Lung microvascular endothelial cell (primary cell): Measurements from ENCODE around the gene SLCO3A1. TPM values are rescaled to one million over a fixed set of nuclear protein-coding genes. Genes with fewer than 3 reads are reported as not detected.
A peak's percentile ranks its signal among the peaks of the same experiment; 100 is the strongest.

Source experiments
- DNase-seq, 2 donors: peaks; one replicate each; pipeline versions ENCODE4 v3.0.0 to v3.0.0-alpha.2; 2010; ENCODE audit warnings: low read depth in 2 of 2
- total RNA-seq: library from RNA; depleted of rRNA; stranded (reverse); fragments of >200 nt; gene quantifications from 2 replicates; pipeline ENCODE4 v1.2.1, GENCODE V29; 2014

Gene SLCO3A1
- total RNA-seq, 1 donor from 2014 or later: 0.20 TPM

GRCh38 chr15:91860498-91860897 lies 7.0 kb downstream of the SLCO3A1 start:
- DNase-seq: no peak

GRCh38 chr15:91861223-91861622 lies 7.7 kb downstream of the SLCO3A1 start:
- DNase-seq: no peak

- DNase-seq: no peak
These were observed 9.5 kb downstream of the SLCO3A1 start for GRCh38 chr15:91862891-91863504.

GRCh38 chr15:91863621-91864255 lies 10.2 kb downstream of the SLCO3A1 start:
- no peak for DNase-seq

GRCh38 chr15:91864664-91865063 lies 11.2 kb downstream of the SLCO3A1 start:
- no peak for DNase-seq

- DNase-seq: no peak
These were observed 12.0 kb downstream of the SLCO3A1 start for GRCh38 chr15:91865486-91865885.

- DNase-seq: no peak
These were observed 12.4 kb downstream of the SLCO3A1 start for GRCh38 chr15:91865950-91866349.

GRCh38 chr15:91866371-91866905 lies 12.9 kb downstream of the SLCO3A1 start:
- DNase-seq: peak in 1 of 2 donors; percentile 15

- DNase-seq: no peak
These were observed 13.5 kb downstream of the SLCO3A1 start for GRCh38 chr15:91866971-91867372.

- DNase-seq: peak in 1 of 2 donors; percentile 73
These were observed 14.1 kb downstream of the SLCO3A1 start for GRCh38 chr15:91867581-91868026.

GRCh38 chr15:91870876-91871537 lies 17.5 kb downstream of the SLCO3A1 start:
- no peak for DNase-seq

GRCh38 chr15:91871837-91872236 lies 18.3 kb downstream of the SLCO3A1 start:
- DNase-seq: no peak

- no peak for DNase-seq
These were observed 19.0 kb downstream of the SLCO3A1 start for GRCh38 chr15:91872356-91873137.

- no peak for DNase-seq
These were observed 19.6 kb downstream of the SLCO3A1 start for GRCh38 chr15:91873138-91873536.

GRCh38 chr15:91874171-91874570 lies 20.7 kb downstream of the SLCO3A1 start:
- DNase-seq: no peak

- DNase-seq: no peak
These were observed 21.6 kb downstream of the SLCO3A1 start for GRCh38 chr15:91874992-91875660.

- DNase-seq: no peak
These were observed 22.7 kb downstream of the SLCO3A1 start for GRCh38 chr15:91876187-91876586.

- no peak for DNase-seq
These were observed 24.9 kb downstream of the SLCO3A1 start for GRCh38 chr15:91878319-91878870.

- no peak for DNase-seq
These were observed 25.6 kb downstream of the SLCO3A1 start for GRCh38 chr15:91879158-91879557.

- DNase-seq: no peak
These were observed 26.9 kb downstream of the SLCO3A1 start for GRCh38 chr15:91880373-91880772.
